Measurements from ENCODE around the gene AK3.

The AK3 gene

GRCh38 chr9:4701526-4701925, 39.5 kb downstream of the AK3 start:
- DNase-seq, result no peak

- no peak for DNase-seq
These were observed 40.1 kb downstream of the AK3 start for GRCh38 chr9:4700932-4701331.

- DNase-seq, result no peak
These were observed 40.9 kb downstream of the AK3 start for GRCh38 chr9:4700091-4700490.

GRCh38 chr9:4691795-4692194, 49.2 kb downstream of the AK3 start:
- no peak for DNase-seq

- no peak for DNase-seq
These were observed 50.9 kb downstream of the AK3 start for GRCh38 chr9:4690144-4690543.

GRCh38 chr9:4689687-4690104, 51.3 kb downstream of the AK3 start:
- DNase-seq, result no peak

- DNase-seq, result no peak
These were observed 52.0 kb downstream of the AK3 start for GRCh38 chr9:4689021-4689420.

- DNase-seq, result no peak
These were observed 54.4 kb downstream of the AK3 start for GRCh38 chr9:4686584-4686983.

- no peak for DNase-seq
These were observed 54.9 kb downstream of the AK3 start for GRCh38 chr9:4686112-4686511.

GRCh38 chr9:4684820-4685219, 56.2 kb downstream of the AK3 start:
- no peak for DNase-seq

GRCh38 chr9:4680750-4681149, 60.3 kb downstream of the AK3 start:
- no peak for DNase-seq

GRCh38 chr9:4680173-4680525, 60.9 kb downstream of the AK3 start:
- DNase-seq, result no peak

GRCh38 chr9:4679268-4680172, 61.5 kb downstream of the AK3 start, which contains the start of gene CDC37L1:
TSS of gene CDC37L1 (plus strand) at chr9:4679569. CDS start at chr9:4679768, 199 bp downstream.
- peak; percentile 97 to 99 (median 99) for DNase-seq

- peak in 1 of 4 experiments; percentile 39 for DNase-seq
These were observed 62.2 kb downstream of the AK3 start for GRCh38 chr9:4678679-4679267.

- DNase-seq, result no peak
These were observed 63.6 kb downstream of the AK3 start for GRCh38 chr9:4677392-4677791.

- no peak for DNase-seq
These were observed 66.2 kb downstream of the AK3 start for GRCh38 chr9:4674783-4675182.

- DNase-seq, result no peak
These were observed 69.3 kb downstream of the AK3 start for GRCh38 chr9:4671737-4672136.

- no peak for DNase-seq
These were observed 70.4 kb downstream of the AK3 start for GRCh38 chr9:4670591-4670990.

- no peak for DNase-seq
These were observed 71.1 kb downstream of the AK3 start for GRCh38 chr9:4669890-4670289.

GRCh38 chr9:4668604-4669003, 72.4 kb downstream of the AK3 start:
- DNase-seq, result no peak

- no peak for DNase-seq
These were observed 73.3 kb downstream of the AK3 start for GRCh38 chr9:4667681-4668080.

- peak in 3 of 4 experiments; percentile 12 to 36 (median 18) for DNase-seq
These were observed 74.8 kb downstream of the AK3 start, which contains the start of gene SPATA6L for GRCh38 chr9:4666042-4666699. TSS of gene SPATA6L (minus strand) at chr9:4666480. CDS start at chr9:4666250, 230 bp downstream.

- DNase-seq, result no peak
These were observed 75.6 kb downstream of the AK3 start for GRCh38 chr9:4665357-4665756.

- no peak for DNase-seq
These were observed 77.0 kb downstream of the AK3 start for GRCh38 chr9:4663956-4664355.
